ENCODE data around the gene MCU. TPM values are rescaled to one million over a fixed set of nuclear protein-coding genes. Genes with fewer than 3 reads are reported as not detected.
"Not testable (repeated sequence)": the region's sequence is repeated elsewhere in the genome, so short reads cannot be mapped to it uniquely, and the experiment has no call there.

Gene MCU
- total RNA-seq, result 12.2 and 16.1 TPM in 2 replicates

- intact Hi-C loops (cut with micrococcal nuclease), result loop anchor here (1.0 to 10.0 kb wide), 13 partner anchors 15 to 841 kb away; partner anchors contain the start of genes DDIT4, DNAJB12, MICU1 and MRPS16
Observed at GRCh38 chr10:72691863-72692743, at the start of gene MCU. Gene MCU (plus strand): TSS chr10:72692143. CDS start chr10:72692152, 9 bp downstream.

- intact Hi-C loops (cut with micrococcal nuclease), result no loop called here
Observed at GRCh38 chr10:72642318-72642717, 49.6 kb upstream of the MCU start.

- intact Hi-C loops (cut with micrococcal nuclease), result no loop called here
Observed at GRCh38 chr10:72645263-72645858, 46.6 kb upstream of the MCU start.

- intact Hi-C loops (cut with micrococcal nuclease), result not testable (repeated sequence)
Observed at GRCh38 chr10:72646971-72647370, 45.0 kb upstream of the MCU start.

GRCh38 chr10:72648301-72648700, 43.6 kb upstream of the MCU start:
- intact Hi-C loops (cut with micrococcal nuclease), result no loop called here

- intact Hi-C loops (cut with micrococcal nuclease), result no loop called here
Observed at GRCh38 chr10:72649291-72649690, 42.7 kb upstream of the MCU start.

- intact Hi-C loops (cut with micrococcal nuclease), result no loop called here
Observed at GRCh38 chr10:72653383-72654096, 38.4 kb upstream of the MCU start.

GRCh38 chr10:72654720-72655119, 37.2 kb upstream of the MCU start:
- intact Hi-C loops (cut with micrococcal nuclease), result no loop called here

- intact Hi-C loops (cut with micrococcal nuclease), result no loop called here
Observed at GRCh38 chr10:72658696-72659400, 33.1 kb upstream of the MCU start.

GRCh38 chr10:72659694-72660093, 32.2 kb upstream of the MCU start:
- intact Hi-C loops (cut with micrococcal nuclease), result no loop called here

- intact Hi-C loops (cut with micrococcal nuclease), result no loop called here
Observed at GRCh38 chr10:72660220-72660619, 31.7 kb upstream of the MCU start.

- intact Hi-C loops (cut with micrococcal nuclease), result no loop called here
Observed at GRCh38 chr10:72661431-72661830, 30.5 kb upstream of the MCU start.

GRCh38 chr10:72663971-72664370, 28.0 kb upstream of the MCU start:
- intact Hi-C loops (cut with micrococcal nuclease), result no loop called here

GRCh38 chr10:72665925-72666324, 26.0 kb upstream of the MCU start:
- intact Hi-C loops (cut with micrococcal nuclease), result no loop called here

GRCh38 chr10:72667207-72667864, 24.6 kb upstream of the MCU start:
- intact Hi-C loops (cut with micrococcal nuclease), result no loop called here

- intact Hi-C loops (cut with micrococcal nuclease), result no loop called here
Observed at GRCh38 chr10:72673280-72673679, 18.7 kb upstream of the MCU start.

GRCh38 chr10:72674174-72674573, 17.8 kb upstream of the MCU start:
- intact Hi-C loops (cut with micrococcal nuclease), result not testable (repeated sequence)

GRCh38 chr10:72679838-72680241, 12.1 kb upstream of the MCU start:
- intact Hi-C loops (cut with micrococcal nuclease), result no loop called here

GRCh38 chr10:72682638-72683037, 9.3 kb upstream of the MCU start:
- intact Hi-C loops (cut with micrococcal nuclease), result no loop called here

- intact Hi-C loops (cut with micrococcal nuclease), result no loop called here
Observed at GRCh38 chr10:72685264-72685921, 6.5 kb upstream of the MCU start.
